ENCODE measurements around the gene TSEN34. TPM values are rescaled to one million over a fixed set of nuclear protein-coding genes. Genes with fewer than 3 reads are reported as not detected.

The TSEN34 gene
- total RNA-seq, 4 donors from 2014 or later, result 42.7 to 76.3 (median 69.1) TPM

- Histone ChIP-seq H3K27ac (no peak overlapping the region), H3K4me1 (peaks cover 20% of the 10 kb centered on the region), H3K36me3 (peaks cover 16% of the 10 kb centered on the region), H3K9me3 (no peaks in the 10 kb centered on the region), H3K27me3 (no peaks in the 10 kb centered on the region), H3K4me3 (no peak overlapping the region)
- DNase-seq (ENCODE audit: low spot score in 2 of 2), result no peak
- WGBS, result 94% methylated on average over 7 of the region's 7 CpGs
- TF ChIP-seq CTCF (IDR thresholded peaks at IDR 0.05) (no peak), POLR2A (IDR thresholded peaks at IDR 0.05) (no peak), EP300 (IDR thresholded peaks at IDR 0.05) (no peak), POLR2AphosphoS5 (IDR thresholded peaks at IDR 0.05) (no peak)
These were observed 5.4 kb downstream of the TSEN34 start for GRCh38 chr19:54196536-54196935.

GRCh38 chr19:54197121-54197520, 6.0 kb downstream of the TSEN34 start:
- peaks cover 17% of the 10 kb centered on the region for H3K36me3 ChIP-seq
- H3K4me1 ChIP-seq, result peaks cover 20% of the 10 kb centered on the region
- WGBS, result 67% methylated on average over 3 of the region's 3 CpGs
- H3K9me3 ChIP-seq, result no peaks in the 10 kb centered on the region
- H3K27me3 ChIP-seq, result no peaks in the 10 kb centered on the region
- no peak overlapping the region for H3K4me3 ChIP-seq
- H3K27ac ChIP-seq, result no peak overlapping the region
- TF ChIP-seq EP300 (IDR thresholded peaks at IDR 0.05) (no peak), CTCF (IDR thresholded peaks at IDR 0.05) (no peak), POLR2AphosphoS5 (IDR thresholded peaks at IDR 0.05) (no peak), POLR2A (IDR thresholded peaks at IDR 0.05) (no peak)
- DNase-seq (ENCODE audit: low spot score in 2 of 2), result no peak

- H3K27me3 ChIP-seq, result no peaks in the 10 kb centered on the region
- peaks cover 38% of the 10 kb centered on the region for H3K4me1 ChIP-seq
- WGBS, result 94% methylated on average over 16 of the region's 16 CpGs
- H3K27ac ChIP-seq, result no peak overlapping the region
- DNase-seq (ENCODE audit: low spot score in 2 of 2), result no peak
- no peaks in the 10 kb centered on the region for H3K9me3 ChIP-seq
- peaks cover 24% of the 10 kb centered on the region for H3K36me3 ChIP-seq
- no peak overlapping the region for H3K4me3 ChIP-seq
- no peak for TF ChIP-seq POLR2A (IDR thresholded peaks at IDR 0.05)
- TF ChIP-seq EP300 (IDR thresholded peaks at IDR 0.05), result no peak
- no peak for TF ChIP-seq CTCF (IDR thresholded peaks at IDR 0.05)
- no peak for TF ChIP-seq POLR2AphosphoS5 (IDR thresholded peaks at IDR 0.05)
These were observed 8.3 kb downstream of the TSEN34 start for GRCh38 chr19:54199401-54199800.

GRCh38 chr19:54201172-54201701, 10.1 kb downstream of the TSEN34 start:
- Histone ChIP-seq H3K9me3 (no peaks in the 10 kb centered on the region), H3K27ac (peak overlapping the region; percentile 95), H3K27me3 (no peaks in the 10 kb centered on the region), H3K4me1 (peaks cover 56% of the 10 kb centered on the region), H3K36me3 (peaks cover 42% of the 10 kb centered on the region), H3K4me3 (peak overlapping the region; percentile 78)
- DNase-seq (ENCODE audit: low spot score in 2 of 2), result no peak
- no peak for TF ChIP-seq POLR2AphosphoS5 (IDR thresholded peaks at IDR 0.05)
- TF ChIP-seq EP300 (IDR thresholded peaks at IDR 0.05), result no peak
- TF ChIP-seq CTCF (IDR thresholded peaks at IDR 0.05), result no peak
- TF ChIP-seq POLR2A (IDR thresholded peaks at IDR 0.05), result no peak
- 0% methylated on average over 7 of the region's 28 CpGs for WGBS

- Histone ChIP-seq H3K4me3 (peak overlapping the region; percentile 78), H3K4me1 (peaks cover 64% of the 10 kb centered on the region)
These were observed 10.9 kb downstream of the TSEN34 start for GRCh38 chr19:54201980-54202379.

More at GRCh38 chr19:54201980-54202379, 10.9 kb downstream of the TSEN34 start:
- no peaks in the 10 kb centered on the region for H3K9me3 ChIP-seq
- H3K36me3 ChIP-seq, result peaks cover 49% of the 10 kb centered on the region
- 67% methylated on average over 13 of the region's 13 CpGs for WGBS
- no peaks in the 10 kb centered on the region for H3K27me3 ChIP-seq
- DNase-seq (ENCODE audit: low spot score in 2 of 2), result no peak
- H3K27ac ChIP-seq, result no peak overlapping the region
- TF ChIP-seq POLR2A (IDR thresholded peaks at IDR 0.05), result no peak
- TF ChIP-seq CTCF (IDR thresholded peaks at IDR 0.05), result no peak
- TF ChIP-seq POLR2AphosphoS5 (IDR thresholded peaks at IDR 0.05), result no peak
- TF ChIP-seq EP300 (IDR thresholded peaks at IDR 0.05), result no peak
